GM13977 (cell line): ENCODE data around the gene LIN7B.

Source experiments
- DNase-seq: peaks from one replicate; pipeline ENCODE4 v3.0.0; 2012; ENCODE audit warnings: low spot score
- in situ Hi-C: fragments of 300-500 bp; cut with MboI; formaldehyde crosslinking; loops from one replicate; pipeline ENCODE4 v1.12.0; 2022; ENCODE audit warnings: low sequenced_read_pairs, low pct_unique_long_range_greater_than_20kb, mixed read lengths, inconsistent platforms; ENCODE audit not compliant: unreplicated experiment
- TF ChIP-seq, protein P1 (sequence below): IDR thresholded peaks from 2 replicates; pipeline ENCODE4 v1.5.1; 2012; ENCODE audit warnings: mild to moderate bottlenecking, control low read depth; ENCODE audit not compliant: insufficient read depth; ENCODE audit errors: extremely low read depth, missing control alignments

The LIN7B gene

DNA sequence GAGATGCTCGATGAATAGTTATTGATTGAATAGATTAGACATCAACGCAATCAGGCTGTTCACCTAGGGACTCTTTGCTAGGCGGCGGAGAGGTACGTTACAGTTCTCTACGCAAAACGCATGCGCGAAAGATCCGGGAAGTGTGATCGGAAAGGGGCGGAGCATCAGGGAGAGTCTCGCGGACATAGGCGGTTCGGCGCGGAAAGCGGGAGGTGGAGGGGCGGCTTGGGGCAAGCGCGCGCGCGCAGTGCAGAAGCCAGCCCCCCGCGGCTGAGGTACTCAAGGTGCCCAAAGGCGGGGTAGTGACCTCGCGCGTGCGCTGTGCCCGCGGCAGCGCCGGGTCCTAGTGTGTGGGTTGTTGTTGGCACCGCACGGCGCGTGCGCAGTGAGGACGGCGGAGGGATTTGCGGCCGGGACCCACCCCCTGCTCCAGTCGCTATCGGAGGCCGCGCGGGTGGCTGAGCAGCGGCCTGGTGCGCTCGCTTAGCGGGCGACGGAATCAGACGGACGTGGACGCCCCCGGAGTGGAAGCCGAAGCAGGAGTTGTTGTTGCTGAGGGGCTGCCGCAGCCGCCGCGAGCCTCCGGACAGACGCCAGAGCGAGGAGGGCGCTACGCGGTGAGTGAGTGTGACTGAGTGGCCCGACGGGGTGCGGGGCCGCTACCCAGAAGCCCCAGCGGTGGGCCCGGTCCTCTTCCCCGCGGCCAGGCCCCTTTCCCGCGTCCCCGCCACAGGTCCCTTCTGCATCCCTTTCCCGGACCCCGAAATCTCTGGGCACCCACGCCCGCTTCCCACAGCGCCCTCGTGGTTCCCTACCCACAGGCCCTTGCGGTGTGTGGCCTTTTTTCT is 28.9 kb upstream of the LIN7B start, which contains the start of gene SNRNP70:
TSS of gene SNRNP70 (plus strand) at position 432 of the 848 bp plus-strand sequence. CDS start 964 bp downstream, outside the sequence.
- peak; percentile 99 for DNase-seq
- TF ChIP-seq, protein P1, sequence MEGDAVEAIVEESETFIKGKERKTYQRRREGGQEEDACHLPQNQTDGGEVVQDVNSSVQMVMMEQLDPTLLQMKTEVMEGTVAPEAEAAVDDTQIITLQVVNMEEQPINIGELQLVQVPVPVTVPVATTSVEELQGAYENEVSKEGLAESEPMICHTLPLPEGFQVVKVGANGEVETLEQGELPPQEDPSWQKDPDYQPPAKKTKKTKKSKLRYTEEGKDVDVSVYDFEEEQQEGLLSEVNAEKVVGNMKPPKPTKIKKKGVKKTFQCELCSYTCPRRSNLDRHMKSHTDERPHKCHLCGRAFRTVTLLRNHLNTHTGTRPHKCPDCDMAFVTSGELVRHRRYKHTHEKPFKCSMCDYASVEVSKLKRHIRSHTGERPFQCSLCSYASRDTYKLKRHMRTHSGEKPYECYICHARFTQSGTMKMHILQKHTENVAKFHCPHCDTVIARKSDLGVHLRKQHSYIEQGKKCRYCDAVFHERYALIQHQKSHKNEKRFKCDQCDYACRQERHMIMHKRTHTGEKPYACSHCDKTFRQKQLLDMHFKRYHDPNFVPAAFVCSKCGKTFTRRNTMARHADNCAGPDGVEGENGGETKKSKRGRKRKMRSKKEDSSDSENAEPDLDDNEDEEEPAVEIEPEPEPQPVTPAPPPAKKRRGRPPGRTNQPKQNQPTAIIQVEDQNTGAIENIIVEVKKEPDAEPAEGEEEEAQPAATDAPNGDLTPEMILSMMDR: no peak
- in situ Hi-C loops: no loop called here

DNA sequence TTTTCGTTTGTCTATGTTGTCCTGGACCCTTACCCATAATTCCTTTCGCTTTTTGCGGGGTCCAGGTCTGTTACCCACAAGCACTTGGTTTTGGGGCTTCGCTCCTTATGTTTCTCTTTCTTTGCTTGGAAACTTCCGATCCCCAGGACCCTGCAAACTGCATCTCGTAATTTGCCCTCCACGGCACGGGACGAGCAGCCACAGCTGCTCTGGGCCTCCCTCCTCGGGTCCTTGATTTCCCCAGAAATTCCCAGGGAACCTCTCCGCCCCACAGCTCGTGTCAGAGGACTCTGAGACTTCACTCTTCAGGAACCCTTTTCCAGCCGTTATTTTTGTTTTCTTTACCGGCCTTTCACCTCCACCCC is 28.3 kb upstream of the LIN7B start:
- TF ChIP-seq, protein P1: no peak
- no peak for DNase-seq
- in situ Hi-C loops: no loop called here

DNA sequence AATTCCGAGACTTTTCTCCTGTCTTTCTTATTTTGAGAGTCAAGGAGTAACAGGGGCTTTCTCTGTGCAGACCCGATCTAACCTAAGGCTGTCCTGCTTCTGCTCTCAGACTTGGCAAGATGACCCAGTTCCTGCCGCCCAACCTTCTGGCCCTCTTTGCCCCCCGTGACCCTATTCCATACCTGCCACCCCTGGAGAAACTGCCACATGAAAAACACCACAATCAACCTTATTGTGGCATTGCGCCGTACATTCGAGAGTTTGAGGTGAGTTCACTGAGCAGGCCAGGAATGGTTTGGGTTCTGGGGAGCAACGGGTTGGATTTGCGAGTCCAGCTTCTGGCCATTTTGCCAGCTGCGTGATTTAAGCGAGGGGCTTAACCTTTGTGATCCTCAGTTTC is 27.9 kb upstream of the LIN7B start:
- in situ Hi-C loops: no loop called here
- TF ChIP-seq, protein P1: no peak
- DNase-seq: no peak

DNA sequence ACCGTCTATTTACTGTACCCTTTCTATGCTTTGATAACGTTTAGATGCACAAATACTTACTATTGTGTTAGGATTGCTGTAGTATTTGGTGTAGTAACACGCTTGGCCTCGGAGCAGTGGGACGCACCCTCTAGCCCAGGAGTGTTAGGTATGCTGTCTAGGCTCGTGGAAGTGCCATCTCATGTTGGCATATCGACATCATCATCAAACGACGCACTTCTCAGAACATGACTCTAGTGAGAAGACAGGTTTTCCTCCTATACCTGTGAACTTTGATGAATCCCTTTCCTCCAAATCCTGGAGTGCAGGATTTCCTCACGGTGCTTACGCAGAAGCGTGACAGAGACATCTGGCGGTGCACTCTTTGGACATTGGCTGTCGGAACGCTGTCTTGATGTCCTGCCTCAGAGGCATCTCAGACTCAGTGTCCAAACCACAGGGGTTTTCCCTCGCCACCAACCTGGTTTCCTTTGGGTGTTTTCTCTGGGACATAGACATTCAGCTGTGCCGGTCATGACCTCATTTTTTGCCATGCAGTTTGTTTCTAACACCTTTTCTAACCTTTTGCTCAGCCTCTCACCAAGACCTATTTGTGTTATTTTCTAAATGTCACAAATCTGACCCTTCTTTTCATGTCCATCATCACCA is 22.7 kb upstream of the LIN7B start:
- in situ Hi-C loops: no loop called here
- TF ChIP-seq, protein P1: no peak
- DNase-seq: no peak

DNA sequence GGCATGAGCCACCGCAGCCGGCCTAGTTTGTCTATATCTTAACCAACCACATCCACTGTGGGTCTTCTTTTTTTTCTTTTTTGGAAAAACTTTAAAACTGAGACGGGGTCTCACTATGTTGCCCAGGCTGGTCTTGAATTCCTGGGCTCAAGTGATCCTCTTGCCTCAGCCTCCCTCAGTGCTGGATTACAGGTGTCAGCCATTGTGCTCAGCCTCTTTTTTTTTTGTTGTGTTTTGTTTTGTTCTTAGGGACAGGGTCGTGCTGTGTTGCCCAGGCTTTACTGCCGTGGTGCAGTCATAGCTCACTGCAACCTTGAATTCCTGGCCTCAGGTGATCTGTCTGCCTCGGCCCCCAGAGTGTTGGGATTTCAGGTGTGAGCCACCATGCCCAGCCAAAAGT is 21.5 kb upstream of the LIN7B start:
- in situ Hi-C loops: no loop called here
- TF ChIP-seq, protein P1: no peak
- DNase-seq: no peak

DNA sequence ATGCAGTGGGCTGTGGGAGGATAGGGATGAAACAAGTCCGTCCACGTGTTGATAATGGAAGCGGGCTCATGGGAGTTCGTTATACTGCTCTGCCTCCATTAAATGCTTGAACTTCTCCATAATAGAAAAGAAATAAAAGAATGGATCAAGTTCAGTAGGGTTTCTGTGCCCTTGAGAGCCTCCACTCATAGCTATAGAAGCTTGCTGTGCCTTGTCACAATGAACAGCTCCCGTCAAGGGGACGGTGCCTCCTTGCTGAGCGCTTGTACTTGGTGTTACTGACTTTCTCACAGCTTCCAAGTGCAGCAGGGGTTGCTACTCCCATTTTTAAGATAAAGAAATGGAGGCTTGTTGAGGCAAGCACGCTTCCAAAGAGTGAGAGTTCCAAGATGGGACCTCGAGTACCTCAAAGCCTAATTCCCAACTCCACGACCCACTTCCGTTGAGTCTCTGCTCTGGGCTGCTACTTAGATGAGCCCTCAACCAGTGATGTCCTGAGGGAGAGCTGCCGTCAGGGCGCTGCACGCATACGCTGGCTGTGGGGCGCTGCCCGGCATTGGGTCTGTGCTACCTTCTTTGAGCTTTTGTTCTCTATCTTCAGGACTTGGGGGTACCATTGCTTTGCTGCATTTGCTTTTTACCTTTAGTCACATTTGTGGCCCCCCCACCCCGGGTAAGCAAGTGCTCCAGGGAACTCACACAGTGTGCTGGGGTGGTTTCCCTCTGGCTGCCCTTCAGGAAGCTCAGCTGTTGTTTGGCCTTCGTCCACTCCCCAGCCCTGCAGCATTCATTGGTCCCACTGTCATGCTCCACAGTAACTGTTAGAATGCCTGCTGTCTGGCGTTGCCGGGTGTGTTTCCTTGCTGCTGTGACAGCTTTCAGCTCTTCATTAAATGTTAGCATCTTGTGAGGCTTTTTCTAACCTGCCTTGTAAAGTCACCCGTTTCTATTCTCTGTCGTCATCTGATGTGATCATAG is 19.4 kb upstream of the LIN7B start:
- in situ Hi-C loops: no loop called here
- TF ChIP-seq, protein P1: no peak
- no peak for DNase-seq
